WTC11 (cell line): ENCODE data around the gene KIF4B. TPM values are rescaled to one million over a fixed set of nuclear protein-coding genes. Genes with fewer than 3 reads are reported as not detected.

Experiments
- ATAC-seq: fragments of 200-7000 bp; cut with Tn5 transposase; 2 replicates; pipeline ENCODE4 v1.10.0; 2021; ENCODE audit warnings: mild to moderate bottlenecking, moderate library complexity
- CTCF ChIA-PET: fragments of 300-600 bp; sonication (Branson Sonifier 250); formaldehyde crosslinking; loops from one replicate; lab custom pipeline; 2021; ENCODE audit warnings: antibody characterized with exemption; lab: Charles Lee
- POLR2A ChIA-PET: fragments of 350-600 bp; sonication (Branson Sonifier 250); formaldehyde crosslinking; loops from one replicate; lab custom pipeline; 2021; ENCODE audit warnings: antibody characterized with exemption; lab: Charles Lee
- DNase-seq: peaks from one replicate; pipeline ENCODE4 v3.0.0; 2021; ENCODE audit warnings: low spot score
- H3K27ac Mint-ChIP-seq: 2 replicates; pipeline ENCODE4 v1.8.0; 2021; ENCODE audit warnings: mixed read lengths
- H3K27me3 Mint-ChIP-seq: 2 replicates; pipeline ENCODE4 v1.8.0; 2021; ENCODE audit warnings: low read depth, mild to moderate bottlenecking, moderate library complexity, mixed read lengths
- H3K36me3 Mint-ChIP-seq: 2 replicates; pipeline ENCODE4 v1.8.0; 2021; ENCODE audit warnings: mixed read lengths
- H3K4me1 Mint-ChIP-seq: 2 replicates; pipeline ENCODE4 v1.8.0; 2022; ENCODE audit warnings: mixed read lengths
- H3K4me3 Mint-ChIP-seq: 2 replicates; pipeline ENCODE4 v1.8.0; 2021; ENCODE audit warnings: mild to moderate bottlenecking, moderate library complexity, mixed read lengths
- H3K9me3 Mint-ChIP-seq: 2 replicates; pipeline ENCODE4 v1.8.0; 2021; ENCODE audit warnings: mixed read lengths
- CREB1 ChIP-seq: sonication (generic); formaldehyde crosslinking; IDR thresholded peaks from 2 replicates; pipeline ENCODE4 v1.8.0; 2023; ENCODE audit warnings: mild to moderate bottlenecking, missing genetic modification reagents
- ETV6 ChIP-seq: sonication (generic); formaldehyde crosslinking; IDR thresholded peaks from 2 replicates; pipeline ENCODE4 v1.8.1; 2022; ENCODE audit warnings: mild to moderate bottlenecking, missing genetic modification reagents
- FOXK1 ChIP-seq: sonication (generic); formaldehyde crosslinking; IDR thresholded peaks from 2 replicates; pipeline ENCODE4 v1.8.0; 2022; ENCODE audit warnings: mild to moderate bottlenecking, moderate library complexity, missing genetic modification reagents
- MXD4 ChIP-seq: fragments of 250-450 bp; sonication (Bioruptor Pico); IDR thresholded peaks from 2 replicates; pipeline ENCODE4 v1.8.0; 2021; ENCODE audit warnings: mild to moderate bottlenecking, moderate library complexity, borderline replicate concordance
- OVOL2 ChIP-seq: fragments of 250-450 bp; sonication (Bioruptor Pico); IDR thresholded peaks from 2 replicates; pipeline ENCODE4 v1.9.0; 2021; ENCODE audit warnings: mild to moderate bottlenecking, borderline replicate concordance
- TCF7 ChIP-seq: sonication (generic); formaldehyde crosslinking; IDR thresholded peaks from 2 replicates; pipeline ENCODE4 v1.8.0; 2022; ENCODE audit warnings: mild to moderate bottlenecking, low read depth, missing genetic modification reagents, moderate library complexity
- TEAD1 ChIP-seq: sonication (generic); formaldehyde crosslinking; IDR thresholded peaks from 2 replicates; pipeline ENCODE4 v1.8.0; 2022; ENCODE audit warnings: mild to moderate bottlenecking, missing genetic modification reagents
- TEAD4 ChIP-seq: sonication (generic); formaldehyde crosslinking; IDR thresholded peaks from 2 replicates; pipeline ENCODE4 v1.8.0; 2022; ENCODE audit warnings: mild to moderate bottlenecking, missing genetic modification reagents
- total RNA-seq: library from RNA; stranded (reverse); gene quantifications from 3 replicates; pipeline ENCODE4 v1.2.3, GENCODE V29; 2021
- TF ChIP-seq, protein P1 (sequence below): fragments of 200-600 bp; IDR thresholded peaks from 2 replicates; pipeline ENCODE4 v1.8.0; 2022; ENCODE audit warnings: antibody characterized with exemption
- TF ChIP-seq, protein P2 (sequence below): sonication (generic); formaldehyde crosslinking; IDR thresholded peaks from 2 replicates; pipeline ENCODE4 v1.8.1; 2022; ENCODE audit warnings: low read depth, missing genetic modification reagents, borderline replicate concordance
- TF ChIP-seq, protein P3 (sequence below): fragments of 250-450 bp; sonication (Bioruptor Pico); IDR thresholded peaks from 2 replicates; pipeline ENCODE4 v1.9.0; 2021; ENCODE audit warnings: mild to moderate bottlenecking
- TF ChIP-seq, protein P4 (sequence below): sonication (generic); formaldehyde crosslinking; IDR thresholded peaks from 2 replicates; pipeline ENCODE4 v1.8.1; 2023; ENCODE audit warnings: mild to moderate bottlenecking, missing genetic modification reagents
- TF ChIP-seq, protein P5 (sequence below): sonication (generic); formaldehyde crosslinking; conservative IDR thresholded peaks from 2 replicates; pipeline ENCODE4 v1.8.1; 2022; ENCODE audit warnings: mild to moderate bottlenecking, missing genetic modification reagents
- TF ChIP-seq, protein P6 (sequence below): sonication (generic); formaldehyde crosslinking; IDR thresholded peaks from 2 replicates; pipeline ENCODE4 v1.8.1; 2022; ENCODE audit warnings: missing genetic modification reagents, borderline replicate concordance

KIF4B gene
- total RNA-seq, 1 experiment from 2014 or later, result 0.09 TPM

DNA sequence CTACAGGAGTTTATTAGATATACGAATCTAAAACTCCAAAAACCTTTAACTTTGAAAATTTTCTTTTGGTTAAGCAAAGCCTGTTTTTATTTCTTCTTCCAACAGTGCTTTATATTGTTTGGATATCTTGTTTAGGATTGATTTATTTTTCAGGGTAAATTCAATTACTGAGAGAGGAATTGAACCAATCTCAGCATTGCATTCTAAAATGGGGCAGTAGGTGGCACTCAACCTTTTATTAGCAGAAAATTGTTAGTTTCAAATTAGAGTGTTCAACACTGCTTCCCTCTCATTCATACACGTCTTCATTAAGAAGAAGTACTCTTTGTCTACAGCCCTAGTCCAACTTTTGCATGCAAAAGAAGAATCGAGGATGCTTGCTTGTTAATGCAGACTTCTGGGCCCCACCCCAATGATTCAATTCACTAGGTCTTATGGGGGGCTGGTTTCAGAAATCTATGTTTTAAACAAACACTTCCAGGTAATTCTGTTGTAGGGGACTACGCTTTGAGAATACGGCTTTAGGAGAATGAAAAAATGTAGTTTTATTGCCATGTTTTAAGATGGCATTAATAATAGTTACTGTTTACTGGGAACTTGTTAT is 46.0 kb upstream of the KIF4B start:
- Mint-ChIP-seq H3K27ac (no peak overlapping the region), H3K27me3 (no peaks in the 10 kb centered on the region), H3K4me1 (no peaks in the 10 kb centered on the region), H3K9me3 (no peaks in the 10 kb centered on the region), H3K4me3 (no peak overlapping the region), H3K36me3 (no peaks in the 10 kb centered on the region)
- DNase-seq, result no peak
- CTCF ChIA-PET, result interaction anchor here (1.2 to 1.4 kb wide), 2 partner anchors 37 to 60 kb away, joined by 7 to 8 read pairs; no protein-coding TSS in a partner anchor
- POLR2A ChIA-PET, result no interaction called here
- no peak for ATAC-seq
- no peak for TF ChIP-seq ETV6
- TF ChIP-seq, protein P1, sequence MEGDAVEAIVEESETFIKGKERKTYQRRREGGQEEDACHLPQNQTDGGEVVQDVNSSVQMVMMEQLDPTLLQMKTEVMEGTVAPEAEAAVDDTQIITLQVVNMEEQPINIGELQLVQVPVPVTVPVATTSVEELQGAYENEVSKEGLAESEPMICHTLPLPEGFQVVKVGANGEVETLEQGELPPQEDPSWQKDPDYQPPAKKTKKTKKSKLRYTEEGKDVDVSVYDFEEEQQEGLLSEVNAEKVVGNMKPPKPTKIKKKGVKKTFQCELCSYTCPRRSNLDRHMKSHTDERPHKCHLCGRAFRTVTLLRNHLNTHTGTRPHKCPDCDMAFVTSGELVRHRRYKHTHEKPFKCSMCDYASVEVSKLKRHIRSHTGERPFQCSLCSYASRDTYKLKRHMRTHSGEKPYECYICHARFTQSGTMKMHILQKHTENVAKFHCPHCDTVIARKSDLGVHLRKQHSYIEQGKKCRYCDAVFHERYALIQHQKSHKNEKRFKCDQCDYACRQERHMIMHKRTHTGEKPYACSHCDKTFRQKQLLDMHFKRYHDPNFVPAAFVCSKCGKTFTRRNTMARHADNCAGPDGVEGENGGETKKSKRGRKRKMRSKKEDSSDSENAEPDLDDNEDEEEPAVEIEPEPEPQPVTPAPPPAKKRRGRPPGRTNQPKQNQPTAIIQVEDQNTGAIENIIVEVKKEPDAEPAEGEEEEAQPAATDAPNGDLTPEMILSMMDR, result peak; percentile 33; the same call in 1 of the 2 replicates

DNA sequence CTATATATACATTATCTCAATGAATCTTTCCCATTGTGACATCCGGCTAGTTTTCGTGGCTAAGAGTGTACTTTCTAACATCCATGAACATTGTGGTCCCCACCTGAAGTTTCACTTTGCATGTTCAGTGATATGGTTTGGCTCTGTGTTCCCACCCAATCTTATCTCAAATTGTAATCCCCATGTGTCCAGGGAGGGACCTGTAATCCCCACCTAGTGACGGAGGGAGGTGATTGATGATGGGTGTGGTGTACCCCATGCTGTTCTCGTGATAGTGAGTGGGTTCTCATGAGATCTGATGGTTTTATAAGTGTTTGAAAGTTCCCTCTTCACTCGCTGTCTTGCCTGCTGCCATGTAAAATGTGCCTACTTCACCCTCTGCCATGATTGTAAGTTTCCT is 44.6 kb upstream of the KIF4B start:
- H3K27ac Mint-ChIP-seq, result no peak overlapping the region
- no peaks in the 10 kb centered on the region for H3K9me3 Mint-ChIP-seq
- no peaks in the 10 kb centered on the region for H3K4me1 Mint-ChIP-seq
- POLR2A ChIA-PET, result no interaction called here
- TF ChIP-seq TEAD1 (CRISPR knock-in tag) (no peak), TCF7 (CRISPR knock-in tag) (no peak), CREB1 (CRISPR knock-in tag) (no peak), FOXK1 (CRISPR knock-in tag) (no peak), TEAD4 (CRISPR knock-in tag) (no peak), MXD4 (CRISPR knock-in tag) (no peak), OVOL2 (CRISPR knock-in tag) (no peak)
- TF ChIP-seq, protein P2, sequence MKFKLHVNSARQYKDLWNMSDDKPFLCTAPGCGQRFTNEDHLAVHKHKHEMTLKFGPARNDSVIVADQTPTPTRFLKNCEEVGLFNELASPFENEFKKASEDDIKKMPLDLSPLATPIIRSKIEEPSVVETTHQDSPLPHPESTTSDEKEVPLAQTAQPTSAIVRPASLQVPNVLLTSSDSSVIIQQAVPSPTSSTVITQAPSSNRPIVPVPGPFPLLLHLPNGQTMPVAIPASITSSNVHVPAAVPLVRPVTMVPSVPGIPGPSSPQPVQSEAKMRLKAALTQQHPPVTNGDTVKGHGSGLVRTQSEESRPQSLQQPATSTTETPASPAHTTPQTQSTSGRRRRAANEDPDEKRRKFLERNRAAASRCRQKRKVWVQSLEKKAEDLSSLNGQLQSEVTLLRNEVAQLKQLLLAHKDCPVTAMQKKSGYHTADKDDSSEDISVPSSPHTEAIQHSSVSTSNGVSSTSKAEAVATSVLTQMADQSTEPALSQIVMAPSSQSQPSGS, result no peak
- TF ChIP-seq, protein P3, sequence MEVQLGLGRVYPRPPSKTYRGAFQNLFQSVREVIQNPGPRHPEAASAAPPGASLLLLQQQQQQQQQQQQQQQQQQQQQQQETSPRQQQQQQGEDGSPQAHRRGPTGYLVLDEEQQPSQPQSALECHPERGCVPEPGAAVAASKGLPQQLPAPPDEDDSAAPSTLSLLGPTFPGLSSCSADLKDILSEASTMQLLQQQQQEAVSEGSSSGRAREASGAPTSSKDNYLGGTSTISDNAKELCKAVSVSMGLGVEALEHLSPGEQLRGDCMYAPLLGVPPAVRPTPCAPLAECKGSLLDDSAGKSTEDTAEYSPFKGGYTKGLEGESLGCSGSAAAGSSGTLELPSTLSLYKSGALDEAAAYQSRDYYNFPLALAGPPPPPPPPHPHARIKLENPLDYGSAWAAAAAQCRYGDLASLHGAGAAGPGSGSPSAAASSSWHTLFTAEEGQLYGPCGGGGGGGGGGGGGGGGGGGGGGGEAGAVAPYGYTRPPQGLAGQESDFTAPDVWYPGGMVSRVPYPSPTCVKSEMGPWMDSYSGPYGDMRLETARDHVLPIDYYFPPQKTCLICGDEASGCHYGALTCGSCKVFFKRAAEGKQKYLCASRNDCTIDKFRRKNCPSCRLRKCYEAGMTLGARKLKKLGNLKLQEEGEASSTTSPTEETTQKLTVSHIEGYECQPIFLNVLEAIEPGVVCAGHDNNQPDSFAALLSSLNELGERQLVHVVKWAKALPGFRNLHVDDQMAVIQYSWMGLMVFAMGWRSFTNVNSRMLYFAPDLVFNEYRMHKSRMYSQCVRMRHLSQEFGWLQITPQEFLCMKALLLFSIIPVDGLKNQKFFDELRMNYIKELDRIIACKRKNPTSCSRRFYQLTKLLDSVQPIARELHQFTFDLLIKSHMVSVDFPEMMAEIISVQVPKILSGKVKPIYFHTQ (CRISPR knock-in tag), result no peak
- TF ChIP-seq, protein P4, sequence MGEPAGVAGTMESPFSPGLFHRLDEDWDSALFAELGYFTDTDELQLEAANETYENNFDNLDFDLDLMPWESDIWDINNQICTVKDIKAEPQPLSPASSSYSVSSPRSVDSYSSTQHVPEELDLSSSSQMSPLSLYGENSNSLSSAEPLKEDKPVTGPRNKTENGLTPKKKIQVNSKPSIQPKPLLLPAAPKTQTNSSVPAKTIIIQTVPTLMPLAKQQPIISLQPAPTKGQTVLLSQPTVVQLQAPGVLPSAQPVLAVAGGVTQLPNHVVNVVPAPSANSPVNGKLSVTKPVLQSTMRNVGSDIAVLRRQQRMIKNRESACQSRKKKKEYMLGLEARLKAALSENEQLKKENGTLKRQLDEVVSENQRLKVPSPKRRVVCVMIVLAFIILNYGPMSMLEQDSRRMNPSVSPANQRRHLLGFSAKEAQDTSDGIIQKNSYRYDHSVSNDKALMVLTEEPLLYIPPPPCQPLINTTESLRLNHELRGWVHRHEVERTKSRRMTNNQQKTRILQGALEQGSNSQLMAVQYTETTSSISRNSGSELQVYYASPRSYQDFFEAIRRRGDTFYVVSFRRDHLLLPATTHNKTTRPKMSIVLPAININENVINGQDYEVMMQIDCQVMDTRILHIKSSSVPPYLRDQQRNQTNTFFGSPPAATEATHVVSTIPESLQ (CRISPR knock-in tag), result no peak
- TF ChIP-seq, protein P5, sequence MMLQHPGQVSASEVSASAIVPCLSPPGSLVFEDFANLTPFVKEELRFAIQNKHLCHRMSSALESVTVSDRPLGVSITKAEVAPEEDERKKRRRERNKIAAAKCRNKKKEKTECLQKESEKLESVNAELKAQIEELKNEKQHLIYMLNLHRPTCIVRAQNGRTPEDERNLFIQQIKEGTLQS (CRISPR knock-in tag), result no peak
- TF ChIP-seq, protein P6, sequence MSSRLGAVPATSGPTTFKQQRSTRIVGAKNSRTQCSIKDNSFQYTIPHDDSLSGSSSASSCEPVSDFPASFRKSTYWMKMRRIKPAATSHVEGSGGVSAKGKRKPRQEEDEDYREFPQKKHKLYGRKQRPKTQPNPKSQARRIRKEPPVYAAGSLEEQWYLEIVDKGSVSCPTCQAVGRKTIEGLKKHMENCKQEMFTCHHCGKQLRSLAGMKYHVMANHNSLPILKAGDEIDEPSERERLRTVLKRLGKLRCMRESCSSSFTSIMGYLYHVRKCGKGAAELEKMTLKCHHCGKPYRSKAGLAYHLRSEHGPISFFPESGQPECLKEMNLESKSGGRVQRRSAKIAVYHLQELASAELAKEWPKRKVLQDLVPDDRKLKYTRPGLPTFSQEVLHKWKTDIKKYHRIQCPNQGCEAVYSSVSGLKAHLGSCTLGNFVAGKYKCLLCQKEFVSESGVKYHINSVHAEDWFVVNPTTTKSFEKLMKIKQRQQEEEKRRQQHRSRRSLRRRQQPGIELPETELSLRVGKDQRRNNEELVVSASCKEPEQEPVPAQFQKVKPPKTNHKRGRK (CRISPR knock-in tag), result no peak
- TF ChIP-seq, all 79 proteins: peak for 0
- Mint-ChIP-seq H3K27me3 (no peaks in the 10 kb centered on the region), H3K4me3 (no peak overlapping the region), H3K36me3 (no peaks in the 10 kb centered on the region)
- DNase-seq (no peak), ATAC-seq (no peak)
- CTCF ChIA-PET, result interaction anchor here (1.4 to 1.6 kb wide), 2 partner anchors 36 to 60 kb away, joined by 5 to 7 read pairs; no protein-coding TSS in a partner anchor
